BJ (cell line): ENCODE data around the gene SEMA4B. TPM values are rescaled to one million over a fixed set of nuclear protein-coding genes. Genes with fewer than 3 reads are reported as not detected.
A peak's percentile ranks its signal among the peaks of the same experiment; 100 is the strongest.

Source experiments
- CTCF ChIA-PET: fragments of 350-600 bp; formaldehyde crosslinking; extraction: SDS; loops from one replicate; lab custom pipeline; 2021; ENCODE audit warnings: antibody characterized with exemption, inconsistent platforms; lab: Yijun Ruan, JAX
- POLR2A ChIA-PET: fragments of 300-600 bp; sonication (Branson Sonifier 250); formaldehyde crosslinking; extraction: SDS; loops from one replicate; lab custom pipeline; 2021; ENCODE audit warnings: antibody characterized with exemption; lab: Charles Lee
- DNase-seq: peaks from one replicate; pipeline ENCODE4 v3.0.0-alpha.2; 2011; ENCODE audit warnings: low read depth
- H3K27me3 ChIP-seq: 2 replicates; pipeline ENCODE4 v1.6.0; 2011; ENCODE audit warnings: low read length; ENCODE audit not compliant: control insufficient read depth, insufficient read depth
- H3K36me3 ChIP-seq: 2 replicates; pipeline ENCODE4 v1.5.1; 2011; ENCODE audit warnings: low read length; ENCODE audit not compliant: control insufficient read depth, insufficient read depth
- H3K4me3 ChIP-seq: 2 replicates; pipeline ENCODE4 v1.5.1; 2011; ENCODE audit warnings: low read depth, mild to moderate bottlenecking, control low read depth, low read length
- polyA plus RNA-seq: library from polyadenylated mRNA; depleted of rRNA; stranded (reverse); fragments of >200 nt; gene quantifications from 2 replicates; pipeline ENCODE4 v1.2.3, GENCODE V29; 2011
- TF ChIP-seq, protein P1 (sequence below): IDR thresholded peaks from 2 replicates; pipeline ENCODE4 v1.5.1; 2011; ENCODE audit warnings: low read depth, mild to moderate bottlenecking, control low read depth, inconsistent platforms, low read length, moderate library complexity; ENCODE audit not compliant: insufficient read depth

SEMA4B gene
- polyA plus RNA-seq, 1 experiment: 17.5 TPM

DNA sequence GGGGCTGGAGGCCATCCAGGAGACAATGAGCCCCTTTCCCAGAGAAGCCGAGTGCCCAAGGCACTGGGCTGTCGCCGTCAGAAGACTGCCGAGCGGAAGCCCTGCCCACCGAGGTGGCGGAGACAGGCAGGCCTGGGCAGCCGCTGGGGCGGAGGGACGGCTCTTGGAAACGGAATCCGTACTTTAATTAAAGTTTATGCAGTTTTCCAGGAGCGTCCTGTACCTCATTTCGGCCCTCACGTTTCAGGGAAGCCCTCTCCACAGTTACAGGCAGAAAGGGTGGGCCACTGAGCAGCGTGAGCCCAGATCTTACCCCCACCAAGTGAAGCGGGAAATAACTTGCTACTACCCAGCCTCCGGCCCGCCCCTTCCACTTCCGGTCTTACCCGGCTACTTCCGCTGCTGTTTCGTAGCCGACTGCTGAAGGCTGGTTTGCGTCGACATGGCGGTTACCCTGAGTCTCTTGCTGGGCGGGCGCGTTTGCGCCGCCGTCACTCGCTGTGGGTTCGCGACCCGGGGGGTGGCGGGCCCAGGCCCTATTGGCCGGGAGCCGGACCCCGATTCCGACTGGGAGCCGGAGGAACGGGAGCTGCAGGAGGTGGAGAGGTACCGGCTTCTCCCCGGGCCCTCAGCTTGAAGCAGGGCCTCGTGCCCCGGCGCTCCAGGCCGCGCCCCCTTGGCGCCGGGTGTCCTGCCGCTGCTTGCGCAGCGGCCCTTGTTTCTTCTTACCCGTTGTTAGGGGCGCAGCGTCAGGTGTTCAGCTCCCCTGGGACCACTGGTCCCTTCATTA is 64.3 kb downstream of the SEMA4B start, which contains the start of gene NGRN:
Gene NGRN, plus strand, starts transcription at position 402 of the 790 bp plus-strand sequence. Its CDS starts 41 bp downstream, at position 443.
- TF ChIP-seq, protein P1, sequence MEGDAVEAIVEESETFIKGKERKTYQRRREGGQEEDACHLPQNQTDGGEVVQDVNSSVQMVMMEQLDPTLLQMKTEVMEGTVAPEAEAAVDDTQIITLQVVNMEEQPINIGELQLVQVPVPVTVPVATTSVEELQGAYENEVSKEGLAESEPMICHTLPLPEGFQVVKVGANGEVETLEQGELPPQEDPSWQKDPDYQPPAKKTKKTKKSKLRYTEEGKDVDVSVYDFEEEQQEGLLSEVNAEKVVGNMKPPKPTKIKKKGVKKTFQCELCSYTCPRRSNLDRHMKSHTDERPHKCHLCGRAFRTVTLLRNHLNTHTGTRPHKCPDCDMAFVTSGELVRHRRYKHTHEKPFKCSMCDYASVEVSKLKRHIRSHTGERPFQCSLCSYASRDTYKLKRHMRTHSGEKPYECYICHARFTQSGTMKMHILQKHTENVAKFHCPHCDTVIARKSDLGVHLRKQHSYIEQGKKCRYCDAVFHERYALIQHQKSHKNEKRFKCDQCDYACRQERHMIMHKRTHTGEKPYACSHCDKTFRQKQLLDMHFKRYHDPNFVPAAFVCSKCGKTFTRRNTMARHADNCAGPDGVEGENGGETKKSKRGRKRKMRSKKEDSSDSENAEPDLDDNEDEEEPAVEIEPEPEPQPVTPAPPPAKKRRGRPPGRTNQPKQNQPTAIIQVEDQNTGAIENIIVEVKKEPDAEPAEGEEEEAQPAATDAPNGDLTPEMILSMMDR: no peak
- ChIA-PET CTCF (interaction anchor here (0.8 to 1.5 kb wide), 2 partner anchors 17 to 217 kb away, joined by 3 to 5 read pairs; no protein-coding TSS in a partner anchor), POLR2A (interaction anchor here (0.5 kb wide), 1 partner anchor 350 kb away, joined by 10 read pairs; no protein-coding TSS in a partner anchor)
- Histone ChIP-seq H3K27me3 (no peaks in the 10 kb centered on the region), H3K4me3 (peak within 1 kb of the TSS; percentile 74), H3K36me3 (no peaks in the 10 kb centered on the region)
- DNase-seq: peak; percentile 59

DNA sequence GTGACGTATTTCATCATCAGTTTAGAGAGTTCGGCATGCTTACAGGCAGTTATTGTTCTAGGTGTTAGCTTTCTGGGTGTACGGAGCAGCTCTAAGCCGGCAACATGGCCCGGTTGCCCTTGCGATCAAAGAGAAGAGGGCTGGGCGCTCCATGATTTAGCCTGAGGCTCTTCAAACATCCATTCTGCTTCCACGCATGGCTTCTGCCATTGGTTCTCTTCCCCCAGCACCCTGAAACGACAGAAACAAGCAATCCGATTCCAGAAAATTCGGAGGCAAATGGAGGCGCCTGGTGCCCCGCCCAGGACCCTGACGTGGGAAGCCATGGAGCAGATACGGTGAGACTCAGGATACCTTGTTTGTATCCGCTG is 64.9 kb downstream of the SEMA4B start:
- ChIA-PET CTCF (interaction anchor here (0.8 to 1.5 kb wide), 2 partner anchors 17 to 216 kb away, joined by 3 to 5 read pairs; no protein-coding TSS in a partner anchor), POLR2A (interaction anchor here (0.5 kb wide), 1 partner anchor 351 kb away, joined by 10 read pairs; no protein-coding TSS in a partner anchor)
- Histone ChIP-seq H3K4me3 (peak overlapping the region; percentile 74), H3K36me3 (peaks cover 3% of the 10 kb centered on the region; the same call in 1 of the 2 replicates), H3K27me3 (no peaks in the 10 kb centered on the region)
- TF ChIP-seq, protein P1: no peak
- DNase-seq: no peak

DNA sequence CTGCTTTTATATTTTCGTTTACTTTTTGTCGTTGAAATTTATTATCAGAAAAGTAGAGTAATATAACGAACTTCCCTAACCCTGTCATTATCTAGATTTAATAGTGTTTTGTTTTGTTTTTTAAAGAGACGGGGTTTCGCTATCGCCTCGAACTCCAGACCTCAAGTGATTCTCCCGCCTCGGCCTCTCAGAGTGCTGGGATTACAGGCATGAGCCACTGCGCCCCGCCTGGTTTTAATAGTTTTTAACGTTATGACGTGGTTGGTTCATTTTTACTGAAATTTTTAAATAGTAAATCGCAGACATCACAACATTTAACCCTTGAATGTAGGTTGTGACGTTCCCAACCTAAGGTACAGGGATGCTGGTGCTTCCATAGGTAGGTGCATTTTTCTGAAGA is 65.4 kb downstream of the SEMA4B start:
- Histone ChIP-seq H3K27me3 (no peaks in the 10 kb centered on the region), H3K4me3 (peak overlapping the region; percentile 74), H3K36me3 (peaks cover 7% of the 10 kb centered on the region)
- POLR2A ChIA-PET: no interaction called here
- TF ChIP-seq, protein P1: no peak
- CTCF ChIA-PET: interaction anchor here (0.8 to 1.5 kb wide), 3 partner anchors 16 to 216 kb away, joined by 3 to 5 read pairs (median 3); no protein-coding TSS in a partner anchor
- DNase-seq: no peak

DNA sequence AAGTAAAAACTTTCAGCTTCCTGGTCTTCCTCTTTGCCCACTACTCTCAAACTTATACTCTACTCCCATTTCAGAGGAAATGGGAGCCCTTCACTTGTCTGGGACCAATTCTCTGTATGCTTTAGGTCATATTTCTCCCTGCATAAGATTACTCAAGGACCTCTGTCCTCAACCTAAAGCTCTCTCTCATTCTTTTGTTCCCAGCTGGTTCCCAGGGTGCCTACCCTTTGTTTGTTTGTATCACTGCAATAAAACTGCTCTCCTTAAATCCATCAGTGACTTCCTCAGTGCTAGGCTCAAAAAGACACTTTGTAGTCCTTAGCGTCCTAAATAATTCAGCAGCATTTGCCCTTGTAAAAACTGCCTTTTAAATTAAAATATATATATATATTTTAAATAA is 67.3 kb downstream of the SEMA4B start:
- ChIA-PET POLR2A (no interaction called here), CTCF (interaction anchor here (0.6 to 1.7 kb wide), 3 partner anchors 11 to 47 kb away, joined by 3 read pairs; no protein-coding TSS in a partner anchor)
- Histone ChIP-seq H3K27me3 (no peaks in the 10 kb centered on the region), H3K4me3 (no peak overlapping the region), H3K36me3 (peaks cover 12% of the 10 kb centered on the region)
- TF ChIP-seq, protein P1: no peak
- no peak for DNase-seq

DNA sequence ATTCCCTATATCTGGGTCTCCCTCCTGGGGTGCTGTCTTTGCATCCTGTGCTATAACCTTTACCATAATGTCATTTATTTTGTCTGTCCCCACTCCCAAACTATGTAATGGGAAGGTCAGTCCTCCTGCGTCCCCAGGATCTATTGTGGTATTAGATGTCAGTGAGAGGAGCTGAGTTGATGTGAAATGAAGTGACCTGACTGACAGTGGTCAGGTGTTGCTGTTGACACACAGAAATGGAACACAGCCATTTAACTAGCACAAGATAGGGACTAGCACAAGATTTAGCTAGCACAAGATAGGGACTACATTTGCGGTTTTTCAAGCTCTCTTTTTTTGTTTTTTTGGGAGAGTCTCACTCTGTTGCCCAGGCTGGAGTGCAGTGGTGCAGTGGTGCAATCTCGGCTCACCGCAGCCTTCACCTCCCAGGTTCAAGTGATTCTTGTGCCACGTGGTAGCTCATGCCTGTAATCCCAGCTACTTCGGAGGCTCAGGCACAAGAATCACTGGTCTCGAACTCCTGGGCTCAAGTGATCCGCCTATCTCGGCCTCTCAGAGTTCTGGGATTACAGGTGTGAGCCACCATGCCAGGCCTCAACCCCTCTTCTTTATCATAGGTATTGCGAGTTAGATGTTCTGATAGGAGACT is 69.5 kb downstream of the SEMA4B start:
- no peak overlapping the region for H3K4me3 ChIP-seq
- no peak for DNase-seq
- TF ChIP-seq, protein P1: no peak
- H3K36me3 ChIP-seq: peaks cover 12% of the 10 kb centered on the region
- CTCF ChIA-PET: interaction anchor here (1.4 to 2.2 kb wide), 2 partner anchors 23 to 30 kb away, joined by 5 read pairs; no protein-coding TSS in a partner anchor
- POLR2A ChIA-PET: no interaction called here
- no peaks in the 10 kb centered on the region for H3K27me3 ChIP-seq
